ENCODE data around the gene HOXA5.

Gene HOXA5

DNA sequence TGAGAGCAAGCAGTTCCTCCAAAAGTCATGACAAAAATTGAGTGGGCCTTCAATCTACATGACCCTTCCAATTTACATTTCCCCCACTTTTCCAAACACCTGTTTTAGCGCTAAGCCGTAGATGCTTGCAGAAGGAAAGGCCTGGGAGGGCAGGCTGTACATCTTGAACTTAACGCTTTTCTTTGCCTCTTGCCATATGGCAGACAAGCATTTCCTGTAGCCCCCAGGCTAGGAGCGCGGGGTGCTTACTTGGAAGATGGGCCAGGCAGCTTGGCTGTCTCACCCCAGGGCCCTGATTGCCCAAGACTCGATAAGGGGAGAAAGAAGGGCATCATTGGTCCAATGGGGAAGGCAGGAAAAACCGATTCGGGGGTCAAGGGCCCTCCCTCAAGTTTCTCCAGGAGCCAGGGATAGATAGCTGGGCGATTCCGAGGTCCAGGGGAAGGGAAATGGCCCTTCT is 28.9 kb upstream of the HOXA5 start:
- in situ Hi-C loops (cut with MboI; ENCODE audit: low sequenced_read_pairs) = loop anchor here (25.0 kb wide), 1 partner anchor 810 kb away; no protein-coding TSS in a partner anchor

DNA sequence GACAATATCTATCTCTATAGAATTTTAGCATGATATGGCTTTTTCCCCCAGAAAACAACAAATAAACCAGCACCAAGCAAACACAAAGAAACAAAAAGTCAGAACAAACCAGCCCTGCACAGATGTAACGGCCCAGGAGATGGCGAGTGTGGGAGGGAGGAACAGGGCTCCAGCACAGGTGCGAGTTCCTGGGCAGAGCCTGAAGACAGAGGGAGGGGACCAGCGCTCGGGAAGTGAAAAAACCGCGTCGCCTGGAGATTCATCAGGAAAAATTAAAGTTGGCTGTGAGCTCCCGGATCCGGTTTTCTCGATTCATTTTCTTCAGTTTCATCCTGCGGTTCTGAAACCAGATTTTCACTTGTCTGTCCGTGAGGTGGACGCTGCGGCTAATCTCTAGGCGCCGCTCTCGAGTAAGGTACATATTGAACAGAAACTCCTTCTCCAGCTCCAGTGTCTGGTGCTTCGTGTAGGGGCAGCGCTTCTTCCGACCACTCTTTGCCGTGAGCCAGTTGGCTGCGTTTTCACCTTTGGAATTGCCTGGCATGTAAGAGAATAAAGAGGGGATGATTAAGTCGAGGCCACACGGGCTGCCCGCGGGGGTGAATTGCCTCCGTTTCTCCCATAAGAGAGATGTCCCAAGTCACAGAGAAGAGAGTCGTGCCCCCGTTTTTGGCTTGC is 28.3 kb upstream of the HOXA5 start:
- in situ Hi-C loops (cut with MboI; ENCODE audit: low sequenced_read_pairs) = loop anchor here (25.0 kb wide), 1 partner anchor 809 kb away; no protein-coding TSS in a partner anchor

DNA sequence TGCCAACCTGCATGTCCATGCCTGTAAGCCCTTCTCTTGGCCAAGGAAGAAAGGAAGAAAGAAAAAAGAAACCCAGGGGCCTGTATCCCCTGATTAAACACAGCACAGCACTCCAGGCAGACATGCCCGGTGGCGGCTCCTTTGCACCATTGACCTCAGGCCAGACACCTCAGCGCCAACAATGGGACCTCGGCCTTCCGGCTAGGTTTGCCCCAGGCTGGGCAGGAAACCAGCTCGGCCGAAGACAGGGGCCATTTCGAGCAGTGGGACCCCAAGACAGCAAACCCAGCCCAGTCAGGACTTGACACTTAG is 27.8 kb upstream of the HOXA5 start:
- in situ Hi-C loops (cut with MboI; ENCODE audit: low sequenced_read_pairs) = loop anchor here (25.0 kb wide), 1 partner anchor 809 kb away; no protein-coding TSS in a partner anchor

GRCh38 chr7:27170426-27171324 is 27.2 kb upstream of the HOXA5 start:
- in situ Hi-C loops (cut with MboI; ENCODE audit: low sequenced_read_pairs) = loop anchor here (25.0 kb wide), 1 partner anchor 808 kb away; no protein-coding TSS in a partner anchor

- in situ Hi-C loops (cut with MboI; ENCODE audit: low sequenced_read_pairs) = loop anchor here (25.0 kb wide), 1 partner anchor 808 kb away; no protein-coding TSS in a partner anchor
Observed at GRCh38 chr7:27169658-27170425, 26.4 kb upstream of the HOXA5 start.

DNA sequence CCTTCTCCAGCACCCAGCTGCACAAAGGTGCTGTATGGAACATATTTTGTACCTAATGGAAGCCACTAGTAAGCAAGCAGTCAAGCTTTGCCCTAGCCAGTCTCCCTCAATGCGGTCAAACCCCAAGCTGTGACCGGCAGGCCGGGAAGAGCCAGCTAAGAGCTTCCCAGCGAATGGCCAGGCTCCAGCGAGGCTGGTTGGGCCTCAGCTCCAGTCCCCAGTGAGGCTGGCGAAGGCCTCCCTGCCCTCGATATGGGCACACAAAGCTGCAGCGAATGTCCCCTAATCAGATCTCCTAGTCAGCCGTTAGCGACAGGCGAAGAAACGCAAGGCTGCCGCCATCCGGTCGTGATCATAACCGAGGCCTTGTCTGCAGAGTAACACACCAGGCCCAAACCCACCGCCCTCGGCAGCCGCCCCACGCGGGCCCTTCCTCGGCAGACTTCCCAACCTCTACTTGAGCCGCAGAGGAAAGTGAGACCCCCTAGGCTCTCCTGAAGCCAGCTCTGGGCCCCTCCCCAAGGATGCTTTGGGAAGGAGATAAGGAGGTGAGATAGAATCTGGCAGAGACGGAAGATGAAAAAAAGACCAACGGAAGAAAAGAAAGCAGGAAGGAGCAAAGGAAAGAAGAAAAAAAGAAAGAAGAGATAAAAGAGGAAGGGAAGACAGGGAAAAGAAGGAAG is 24.9 kb upstream of the HOXA5 start:
- in situ Hi-C loops (cut with MboI; ENCODE audit: low sequenced_read_pairs) = loop anchor here (25.0 kb wide), 1 partner anchor 806 kb away; no protein-coding TSS in a partner anchor

DNA sequence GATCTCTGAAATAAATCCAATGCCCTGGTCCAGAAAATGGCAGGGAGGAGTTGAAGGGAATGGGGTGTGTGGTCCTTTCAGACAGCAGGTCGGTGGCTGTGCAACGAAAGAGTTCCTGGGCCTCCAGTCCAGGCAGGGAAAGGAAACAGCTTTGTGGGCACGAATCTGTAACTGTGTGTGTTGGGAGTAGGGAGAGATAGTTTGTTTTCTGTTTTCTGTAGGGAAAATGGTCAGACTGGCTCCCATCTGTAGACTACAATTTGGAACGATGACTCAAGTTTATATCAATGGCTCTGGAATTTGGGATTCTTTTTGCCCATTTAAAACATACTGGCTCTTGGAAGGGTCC is 24.4 kb upstream of the HOXA5 start:
- in situ Hi-C loops (cut with MboI; ENCODE audit: low sequenced_read_pairs) = loop anchor here (25.0 kb wide), 1 partner anchor 806 kb away; no protein-coding TSS in a partner anchor

DNA sequence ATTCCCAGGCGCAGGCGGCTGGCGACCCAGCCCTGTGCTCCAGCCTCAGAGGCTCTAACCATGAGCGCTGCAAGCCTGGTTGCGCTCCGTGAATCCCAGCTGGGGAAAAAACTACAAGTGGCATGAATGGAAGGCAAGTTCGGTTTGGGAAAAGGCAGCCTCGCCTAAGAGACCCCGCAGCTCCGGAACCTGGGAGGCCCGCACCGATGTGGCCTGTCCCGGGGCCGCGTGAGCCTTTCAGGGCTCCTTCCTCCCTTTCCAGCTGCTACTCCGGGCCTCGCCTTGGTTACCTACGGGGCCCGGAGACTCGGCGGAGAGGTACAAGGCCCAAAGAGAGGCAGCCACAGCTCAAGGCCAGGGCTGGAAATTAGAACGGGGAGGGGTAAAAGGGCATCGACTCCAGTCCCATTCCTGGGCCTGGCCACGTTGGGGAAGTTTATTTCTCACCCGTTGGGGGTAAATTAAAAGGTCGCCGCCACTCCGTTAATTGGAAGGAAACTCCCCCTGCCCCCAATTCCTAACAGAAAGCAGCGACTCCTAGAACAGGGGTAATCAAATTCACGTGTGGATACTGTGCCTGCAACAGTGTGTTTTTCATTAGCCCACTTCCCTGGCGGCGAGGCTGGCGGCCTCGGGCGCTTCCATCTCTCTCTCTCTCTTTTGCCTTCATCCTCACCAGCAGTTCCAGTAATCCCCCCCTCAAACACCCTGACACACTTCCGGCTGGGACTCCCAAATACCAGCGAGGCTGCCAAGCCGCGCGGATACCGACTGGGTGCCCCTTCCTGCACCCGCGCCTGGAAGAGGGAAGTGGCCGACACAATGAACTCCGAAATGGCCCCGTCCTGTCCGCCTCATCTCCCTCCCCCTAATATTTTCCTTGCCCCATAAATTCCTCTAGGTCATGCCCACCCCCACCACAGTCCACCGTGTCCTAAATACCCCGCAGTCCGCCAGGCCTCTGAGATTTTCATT is 23.3 kb upstream of the HOXA5 start:
- in situ Hi-C loops (cut with MboI; ENCODE audit: low sequenced_read_pairs) = loop anchor here (25.0 kb wide), 1 partner anchor 805 kb away; no protein-coding TSS in a partner anchor

GRCh38 chr7:27165996-27166530 is 22.6 kb upstream of the HOXA5 start:
- in situ Hi-C loops (cut with MboI; ENCODE audit: low sequenced_read_pairs) = loop anchor here (25.0 kb wide), 1 partner anchor 804 kb away; no protein-coding TSS in a partner anchor

DNA sequence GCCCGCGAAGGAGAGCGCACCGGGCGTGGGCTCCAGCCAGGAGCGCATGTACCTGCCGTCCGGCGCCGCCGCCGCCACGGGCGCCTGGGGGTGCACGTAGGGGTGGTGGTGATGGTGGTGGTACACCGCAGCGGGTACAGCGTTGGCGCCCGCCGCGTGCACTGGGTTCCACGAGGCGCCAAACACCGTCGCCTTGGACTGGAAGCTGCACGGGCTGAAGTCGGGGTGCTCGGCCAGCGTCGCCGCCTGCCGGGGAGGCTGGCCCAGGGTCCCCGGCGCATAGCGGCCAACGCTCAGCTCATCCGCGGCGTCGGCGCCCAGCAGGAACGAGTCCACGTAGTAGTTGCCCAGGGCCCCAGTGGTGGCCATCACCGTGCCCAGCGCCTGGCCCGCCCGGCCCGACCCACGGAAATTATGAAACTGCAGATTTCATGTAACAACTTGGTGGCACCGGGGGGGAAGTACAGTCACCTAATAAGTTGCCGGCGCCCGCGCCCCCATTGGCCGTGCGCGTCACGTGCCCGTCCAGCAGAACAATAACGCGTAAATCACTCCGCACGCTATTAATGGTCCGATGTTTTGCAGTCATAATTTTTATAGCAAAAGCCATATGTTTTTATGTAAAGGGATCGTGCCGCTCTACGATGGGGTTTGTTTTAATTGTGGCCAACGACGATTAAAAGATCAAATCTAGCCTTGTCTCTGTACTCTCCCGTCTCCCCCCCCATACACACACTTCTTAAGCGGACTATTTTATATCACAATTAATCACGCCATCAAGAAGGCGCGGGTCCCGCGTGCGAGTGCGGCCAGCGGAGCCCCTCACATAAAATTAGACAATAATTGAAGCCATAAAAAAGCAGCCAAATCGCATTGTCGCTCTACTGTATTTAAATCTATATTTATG is 21.9 kb upstream of the HOXA5 start, which contains the start of gene HOXA9:
HOXA9 (minus strand) TSS at position 449 of the 907 bp plus-strand sequence; CDS start at position 369, 80 bp downstream.
- in situ Hi-C loops (cut with MboI; ENCODE audit: low sequenced_read_pairs) = loop anchor here (25.0 kb wide), 1 partner anchor 803 kb away; no protein-coding TSS in a partner anchor

DNA sequence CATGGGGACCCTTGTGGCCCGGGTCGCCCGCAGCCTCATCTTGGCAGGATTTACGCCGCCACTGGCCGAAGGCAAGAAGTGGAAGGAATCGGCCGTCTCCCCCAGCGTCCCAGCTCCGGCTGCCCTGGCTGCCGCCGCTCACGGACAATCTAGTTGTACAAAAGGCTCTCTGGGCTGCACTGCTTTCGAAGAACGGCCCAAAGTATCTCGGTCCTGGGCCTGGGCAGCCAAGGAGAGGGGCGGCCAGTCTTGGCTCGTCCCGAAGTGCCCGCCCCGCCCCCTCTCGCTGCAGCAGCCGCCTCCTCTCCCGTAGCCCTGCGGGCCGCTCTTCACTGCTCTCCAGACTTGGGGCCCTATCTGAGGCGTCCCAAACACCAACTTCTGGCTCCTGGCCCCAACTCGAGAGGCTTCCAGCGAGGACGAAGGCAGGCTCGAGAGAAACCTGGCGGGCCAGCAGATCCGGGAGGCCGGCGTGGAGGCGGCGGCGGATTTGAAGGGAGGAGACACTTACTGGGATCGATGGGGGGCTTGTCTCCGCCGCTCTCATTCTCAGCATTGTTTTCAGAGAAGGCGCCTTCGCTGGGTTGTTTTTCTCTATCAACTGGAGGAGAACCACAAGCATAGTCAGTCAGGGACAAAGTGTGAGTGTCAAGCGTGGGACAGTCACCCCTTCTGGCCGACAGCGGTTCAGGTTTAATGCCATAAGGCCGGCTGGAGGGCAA is 21.0 kb upstream of the HOXA5 start:
- in situ Hi-C loops (cut with MboI; ENCODE audit: low sequenced_read_pairs) = loop anchor here (25.0 kb wide), 1 partner anchor 802 kb away; no protein-coding TSS in a partner anchor

DNA sequence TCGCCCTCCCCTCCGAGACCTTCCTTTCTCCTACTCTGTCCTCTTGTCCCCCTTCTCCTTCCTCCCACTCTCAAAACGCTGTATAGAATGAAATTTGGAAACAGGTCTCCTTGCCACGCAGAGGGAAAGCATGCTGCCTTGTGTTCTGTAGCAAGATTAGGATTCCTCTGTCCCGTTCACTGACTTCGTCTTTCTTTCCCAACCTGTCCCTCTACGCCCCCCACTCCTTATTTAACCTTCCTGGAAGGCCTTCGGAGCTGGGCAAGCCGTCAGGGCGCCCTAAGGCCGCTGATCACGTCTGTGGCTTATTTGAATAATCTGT is 20.5 kb upstream of the HOXA5 start:
- in situ Hi-C loops (cut with MboI; ENCODE audit: low sequenced_read_pairs) = loop anchor here (25.0 kb wide), 1 partner anchor 802 kb away; no protein-coding TSS in a partner anchor

GRCh38 chr7:27163288-27164044 is 20.0 kb upstream of the HOXA5 start:
- in situ Hi-C loops (cut with MboI; ENCODE audit: low sequenced_read_pairs) = loop anchor here (25.0 kb wide), 1 partner anchor 801 kb away; no protein-coding TSS in a partner anchor

- in situ Hi-C loops (cut with MboI; ENCODE audit: low sequenced_read_pairs) = loop anchor here (25.0 kb wide), 1 partner anchor 800 kb away; no protein-coding TSS in a partner anchor
Observed at GRCh38 chr7:27162561-27163287, 19.2 kb upstream of the HOXA5 start.
